K562 (cell line): Measurements from ENCODE around the gene LRRC4C. TPM values are rescaled to one million over a fixed set of nuclear protein-coding genes. Genes with fewer than 3 reads are reported as not detected.

ENCODE experiments used
- PHF20 ChIP-seq: fragments of 450-650 bp; IDR thresholded peaks from 2 replicates; pipeline ENCODE4 v1.6.1; 2018; ENCODE audit not compliant: partially characterized antibody
- PHF8 ChIP-seq: fragments of 200-600 bp; sonication (generic); IDR thresholded peaks from 2 replicates; pipeline ENCODE4 v1.6.1; 2012; ENCODE audit warnings: mixed run types, mild to moderate bottlenecking, inconsistent platforms, low read length, moderate library complexity, borderline replicate concordance
- RBM39 ChIP-seq: fragments of 200-400 bp; formaldehyde crosslinking; optimal IDR thresholded peaks from 2 replicates; pipeline ENCODE3; 2018; ENCODE audit warnings: low read depth, low read length
- SFPQ ChIP-seq: fragments of 200-400 bp; formaldehyde crosslinking; IDR thresholded peaks from 2 replicates; pipeline ENCODE4 v1.6.1; 2017; ENCODE audit warnings: mild to moderate bottlenecking, low read depth, low read length, moderate library complexity
- SNRNP70 ChIP-seq: fragments of 200-400 bp; formaldehyde crosslinking; optimal IDR thresholded peaks from 2 replicates; pipeline ENCODE3; 2017; ENCODE audit warnings: low read depth, low read length
- ZNF175 ChIP-seq: fragments of 200-800 bp; sonication (Bioruptor generic); IDR thresholded peaks from 2 replicates; pipeline ENCODE4 v1.6.1; 2016; ENCODE audit warnings: low read depth, mild to moderate bottlenecking, missing genetic modification characterization, missing compliant biosample characterization
- ZNF407 ChIP-seq: fragments of 450-650 bp; IDR thresholded peaks from 2 replicates; pipeline ENCODE4 v1.6.1; 2016; ENCODE audit warnings: low read depth
- polyA plus RNA-seq, 8 experiments: library from polyadenylated mRNA; depleted of rRNA in 4 of 8; stranded (reverse) in 5 of 8; unstranded in 3 of 8; fragments of >200 nt; fragmentation: Nextera tagmentation in 2 of 8; fragmentation: Illumina TruSeq in 1 of 8; extraction: Ambion mirVana in 2 of 8; extraction: Trizol in 1 of 8; gene quantifications; 2 replicates each; pipeline versions ENCODE4 v1.2.1 to v1.2.3, GENCODE V29; 2011 to 2014; ENCODE audit warnings: inconsistent platforms in 1 of 8, missing spikeins in 1 of 8
- total RNA-seq, 7 experiments: library from RNA; depleted of rRNA in 6 of 7; stranded (reverse); fragments of >200 nt in 6 of 7; fragmentation: Illumina TruSeq in 2 of 7; extraction: Trizol in 2 of 7; gene quantifications; 2 replicates each; pipeline versions ENCODE4 v1.2.1 to v1.2.3, GENCODE V29; 2011 to 2021; ENCODE audit warnings: low replicate concordance in 1 of 7

The LRRC4C gene
- total and polyA plus RNA-seq, 9 of the 15 experiments (the other 6 are each of a cell fraction or from before 2014, with no cell fraction given) = not detected

- TF ChIP-seq ZNF407 (no peak), PHF20 (no peak), SFPQ (no peak), ZNF175 (CRISPR knock-in tag) (no peak), RBM39 (no peak), PHF8 (no peak), SNRNP70 (no peak)
Measured at GRCh38 chr11:41115066-41115465, 344.4 kb downstream of the LRRC4C start (continued).
